ENCODE measurements around the gene UBTD1.
"Not testable (repeated sequence)": the region's sequence is repeated elsewhere in the genome, so short reads cannot be mapped to it uniquely, and the experiment has no call there.

DNA sequence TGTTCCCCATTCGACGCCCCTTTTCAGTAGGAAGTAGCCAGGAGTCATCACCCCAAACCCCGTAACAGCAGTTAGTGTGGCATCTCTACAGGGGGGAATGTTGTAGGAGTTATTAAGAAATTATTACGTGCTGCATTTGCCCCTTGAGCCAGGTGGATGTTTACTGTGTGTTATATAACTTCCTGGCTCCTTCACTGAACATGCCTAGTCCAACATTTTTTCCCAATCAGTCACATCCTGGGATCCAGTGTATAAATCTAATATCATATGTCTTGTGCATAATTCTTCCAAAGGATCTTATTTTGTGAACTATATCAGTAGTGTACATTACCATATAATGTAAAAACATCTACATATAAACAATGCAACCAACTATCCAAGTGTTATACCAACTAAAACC is 19.3 kb upstream of the UBTD1 start:
- TF ChIP-seq, protein P1, sequence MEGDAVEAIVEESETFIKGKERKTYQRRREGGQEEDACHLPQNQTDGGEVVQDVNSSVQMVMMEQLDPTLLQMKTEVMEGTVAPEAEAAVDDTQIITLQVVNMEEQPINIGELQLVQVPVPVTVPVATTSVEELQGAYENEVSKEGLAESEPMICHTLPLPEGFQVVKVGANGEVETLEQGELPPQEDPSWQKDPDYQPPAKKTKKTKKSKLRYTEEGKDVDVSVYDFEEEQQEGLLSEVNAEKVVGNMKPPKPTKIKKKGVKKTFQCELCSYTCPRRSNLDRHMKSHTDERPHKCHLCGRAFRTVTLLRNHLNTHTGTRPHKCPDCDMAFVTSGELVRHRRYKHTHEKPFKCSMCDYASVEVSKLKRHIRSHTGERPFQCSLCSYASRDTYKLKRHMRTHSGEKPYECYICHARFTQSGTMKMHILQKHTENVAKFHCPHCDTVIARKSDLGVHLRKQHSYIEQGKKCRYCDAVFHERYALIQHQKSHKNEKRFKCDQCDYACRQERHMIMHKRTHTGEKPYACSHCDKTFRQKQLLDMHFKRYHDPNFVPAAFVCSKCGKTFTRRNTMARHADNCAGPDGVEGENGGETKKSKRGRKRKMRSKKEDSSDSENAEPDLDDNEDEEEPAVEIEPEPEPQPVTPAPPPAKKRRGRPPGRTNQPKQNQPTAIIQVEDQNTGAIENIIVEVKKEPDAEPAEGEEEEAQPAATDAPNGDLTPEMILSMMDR (IDR thresholded peaks at IDR 0.05), result not testable (repeated sequence)
- not testable (repeated sequence) for TF ChIP-seq POLR2A (IDR thresholded peaks at IDR 0.05)
